ENCODE measurements around the gene SIX3. TPM values are rescaled to one million over a fixed set of nuclear protein-coding genes. Genes with fewer than 3 reads are reported as not detected.

The SIX3 gene
- polyA plus RNA-seq, 2 of the 4 experiments (the other 2 are of a cell fraction), result 0.22 to 0.59 TPM

- DNase-seq (ENCODE audit: low read depth in 1 of 2, low spot score in 1 of 2), result no peak
- H3K4me3 ChIP-seq, result peak overlapping the region; percentile 61
- H3K9me3 ChIP-seq, result no peaks in the 10 kb centered on the region
- WGBS (ENCODE audit: missing lambda C conversion rate), result 86% methylated on average over 25 of the region's 25 CpGs
- H3K4me2 ChIP-seq, result peak overlapping the region; percentile 98
- H3K27ac ChIP-seq, result peak overlapping the region; percentile 70 to 76; a peak in 4 of 6 replicates
- peaks cover 25% of the 10 kb centered on the region for H3K4me1 ChIP-seq
- ChIA-PET POLR2A (no interaction called here), CTCF (interaction anchor here (1.4 to 4.4 kb wide), 4 partner anchors 10 to 548 kb away, joined by 4 to 28 read pairs (median 6); no protein-coding TSS in a partner anchor)
- FAIRE-seq, result no peak
- ATAC-seq, result no peak
- TF ChIP-seq USF2 (IDR thresholded peaks at IDR 0.05) (no peak), PHF8 (IDR thresholded peaks at IDR 0.05; ENCODE audit: borderline replicate concordance, low read depth) (no peak), HES2 (IDR thresholded peaks at IDR 0.05) (no peak), JUNB (IDR thresholded peaks at IDR 0.05) (no peak), ZFP36 (IDR thresholded peaks at IDR 0.05; ENCODE audit: borderline replicate concordance, partially characterized antibody) (no peak), REST (IDR thresholded peaks at IDR 0.05) (no peak), RCOR1 (IDR thresholded peaks at IDR 0.05; ENCODE audit: low read depth, low read length) (no peak), GATA3 (IDR thresholded peaks at IDR 0.05; ENCODE audit: borderline replicate concordance) (no peak), PBX3 (IDR thresholded peaks at IDR 0.05) (no peak), CTCF (IDR thresholded peaks at IDR 0.05) (no peak), EHF (CRISPR knock-in tag; IDR thresholded peaks at IDR 0.05) (no peak), POLR2A (IDR thresholded peaks at IDR 0.05; ENCODE audit: low read length) (no peak), RARB (CRISPR knock-in tag; IDR thresholded peaks at IDR 0.05) (no peak), TFCP2L1 (CRISPR knock-in tag; IDR thresholded peaks at IDR 0.05) (no peak), CEBPB (IDR thresholded peaks at IDR 0.05) (no peak), CHD4 (IDR thresholded peaks at IDR 0.05; ENCODE audit: borderline replicate concordance) (no peak), MAZ (IDR thresholded peaks at IDR 0.05; ENCODE audit: borderline replicate concordance, low read depth, low read length) (no peak), CBX2 (IDR thresholded peaks at IDR 0.05; ENCODE audit: borderline replicate concordance, low read depth) (no peak)
Observed at GRCh38 chr2:44940732-44941464, 604 bp upstream of the SIX3 start.
